ENCODE measurements around the gene CHST3. TPM values are rescaled to one million over a fixed set of nuclear protein-coding genes. Genes with fewer than 3 reads are reported as not detected.
"Not testable (repeated sequence)": the region's sequence is repeated elsewhere in the genome, so short reads cannot be mapped to it uniquely, and the experiment has no call there.

CHST3 gene
- total RNA-seq, 1 donor = 43.1 TPM

GRCh38 chr10:72029414-72029813 lies 65.2 kb downstream of the CHST3 start:
- H3K27me3 ChIP-seq (ENCODE audit: insufficient read depth, low read length) = peaks cover 17% of the 10 kb centered on the region
- no peak overlapping the region for H3K4me3 ChIP-seq (ENCODE audit: insufficient read depth, low read length)
- DNase-seq (ENCODE audit: insufficient read length, low spot score, missing footprints) = peak; percentile 15
- peaks cover 13% of the 10 kb centered on the region for H3K4me1 ChIP-seq (ENCODE audit: insufficient read depth, low read length)
- TF ChIP-seq, protein P1, sequence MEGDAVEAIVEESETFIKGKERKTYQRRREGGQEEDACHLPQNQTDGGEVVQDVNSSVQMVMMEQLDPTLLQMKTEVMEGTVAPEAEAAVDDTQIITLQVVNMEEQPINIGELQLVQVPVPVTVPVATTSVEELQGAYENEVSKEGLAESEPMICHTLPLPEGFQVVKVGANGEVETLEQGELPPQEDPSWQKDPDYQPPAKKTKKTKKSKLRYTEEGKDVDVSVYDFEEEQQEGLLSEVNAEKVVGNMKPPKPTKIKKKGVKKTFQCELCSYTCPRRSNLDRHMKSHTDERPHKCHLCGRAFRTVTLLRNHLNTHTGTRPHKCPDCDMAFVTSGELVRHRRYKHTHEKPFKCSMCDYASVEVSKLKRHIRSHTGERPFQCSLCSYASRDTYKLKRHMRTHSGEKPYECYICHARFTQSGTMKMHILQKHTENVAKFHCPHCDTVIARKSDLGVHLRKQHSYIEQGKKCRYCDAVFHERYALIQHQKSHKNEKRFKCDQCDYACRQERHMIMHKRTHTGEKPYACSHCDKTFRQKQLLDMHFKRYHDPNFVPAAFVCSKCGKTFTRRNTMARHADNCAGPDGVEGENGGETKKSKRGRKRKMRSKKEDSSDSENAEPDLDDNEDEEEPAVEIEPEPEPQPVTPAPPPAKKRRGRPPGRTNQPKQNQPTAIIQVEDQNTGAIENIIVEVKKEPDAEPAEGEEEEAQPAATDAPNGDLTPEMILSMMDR (IDR thresholded peaks at IDR 0.05; ENCODE audit: extremely low read depth, low read depth, low read length) = no peak
- H3K79me2 ChIP-seq (ENCODE audit: insufficient read depth, low read length) = no peaks in the 10 kb centered on the region
- no peak overlapping the region for H2AFZ ChIP-seq (ENCODE audit: low read length)
- no peaks in the 10 kb centered on the region for H4K20me1 ChIP-seq (ENCODE audit: insufficient read depth, low read length)
- H3K9me3 ChIP-seq (ENCODE audit: low read depth, low read length) = no peaks in the 10 kb centered on the region
- H3K27ac ChIP-seq (ENCODE audit: low read depth, low read length) = no peak overlapping the region
- no peaks in the 10 kb centered on the region for H3K36me3 ChIP-seq (ENCODE audit: insufficient read depth, low read length)
- no peak overlapping the region for H3K4me2 ChIP-seq (ENCODE audit: insufficient read depth, low read length)

DNA sequence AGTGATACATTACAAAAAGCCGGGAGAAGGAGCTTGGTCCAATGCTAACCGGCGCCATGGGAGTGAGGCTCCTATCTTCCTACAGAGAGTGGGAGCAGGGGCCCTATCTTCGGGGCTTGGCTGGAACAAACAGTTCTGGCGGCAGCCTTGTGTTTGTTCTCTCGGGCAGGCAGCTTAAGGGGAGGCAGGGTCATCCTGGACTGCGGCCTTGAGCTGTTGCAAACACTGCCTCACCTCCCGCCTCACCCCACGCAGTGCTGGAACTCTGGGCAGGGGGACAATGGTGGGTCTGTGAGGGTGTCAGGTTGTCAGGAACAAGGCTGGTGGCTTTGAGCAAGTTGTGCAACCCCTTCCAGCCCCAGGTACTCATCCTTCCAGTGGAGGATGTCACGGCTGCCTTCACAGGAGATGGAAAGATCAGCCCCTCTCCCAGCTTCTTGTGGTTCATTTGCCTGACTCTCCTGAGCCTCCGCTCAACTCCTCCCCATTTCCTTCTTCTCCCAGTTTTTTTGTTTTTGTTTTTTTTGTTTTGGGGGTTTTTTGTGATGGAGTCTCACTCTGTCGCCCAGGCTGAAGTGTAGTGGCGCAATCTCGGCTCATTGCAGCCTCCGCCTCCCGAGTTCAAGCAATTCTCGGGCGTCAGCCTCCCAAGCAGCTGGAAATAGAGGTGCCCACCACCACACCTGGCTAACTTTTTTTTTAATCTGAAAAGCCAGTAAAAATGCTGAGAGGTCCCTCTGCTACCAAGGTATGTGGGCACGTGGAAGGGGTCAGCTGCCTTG lies 66.8 kb downstream of the CHST3 start:
- no peaks in the 10 kb centered on the region for H4K20me1 ChIP-seq (ENCODE audit: insufficient read depth, low read length)
- H3K79me2 ChIP-seq (ENCODE audit: insufficient read depth, low read length) = no peaks in the 10 kb centered on the region
- no peaks in the 10 kb centered on the region for H3K36me3 ChIP-seq (ENCODE audit: insufficient read depth, low read length)
- TF ChIP-seq, protein P1 (IDR thresholded peaks at IDR 0.05; ENCODE audit: extremely low read depth, low read depth, low read length) = no peak
- no peak overlapping the region for H3K4me3 ChIP-seq (ENCODE audit: insufficient read depth, low read length)
- H3K4me2 ChIP-seq (ENCODE audit: insufficient read depth, low read length) = no peak overlapping the region
- no peak overlapping the region for H2AFZ ChIP-seq (ENCODE audit: low read length)
- peaks cover 17% of the 10 kb centered on the region for H3K27me3 ChIP-seq (ENCODE audit: insufficient read depth, low read length)
- H3K4me1 ChIP-seq (ENCODE audit: insufficient read depth, low read length) = peaks cover 13% of the 10 kb centered on the region
- DNase-seq (ENCODE audit: insufficient read length, low spot score, missing footprints) = peak; percentile 41
- H3K27ac ChIP-seq (ENCODE audit: low read depth, low read length) = no peak overlapping the region
- no peaks in the 10 kb centered on the region for H3K9me3 ChIP-seq (ENCODE audit: low read depth, low read length)

GRCh38 chr10:72031706-72032105 lies 67.5 kb downstream of the CHST3 start:
- no peak for DNase-seq (ENCODE audit: insufficient read length, low spot score, missing footprints)
- no peak overlapping the region for H2AFZ ChIP-seq (ENCODE audit: low read length)
- H3K4me1 ChIP-seq (ENCODE audit: insufficient read depth, low read length) = peaks cover 13% of the 10 kb centered on the region
- H3K79me2 ChIP-seq (ENCODE audit: insufficient read depth, low read length) = no peaks in the 10 kb centered on the region
- no peaks in the 10 kb centered on the region for H3K9me3 ChIP-seq (ENCODE audit: low read depth, low read length)
- no peak overlapping the region for H3K27ac ChIP-seq (ENCODE audit: low read depth, low read length)
- H3K27me3 ChIP-seq (ENCODE audit: insufficient read depth, low read length) = peaks cover 17% of the 10 kb centered on the region
- no peak overlapping the region for H3K4me3 ChIP-seq (ENCODE audit: insufficient read depth, low read length)
- H3K36me3 ChIP-seq (ENCODE audit: insufficient read depth, low read length) = no peaks in the 10 kb centered on the region
- TF ChIP-seq, protein P1 (IDR thresholded peaks at IDR 0.05; ENCODE audit: extremely low read depth, low read depth, low read length) = no peak
- no peaks in the 10 kb centered on the region for H4K20me1 ChIP-seq (ENCODE audit: insufficient read depth, low read length)
- H3K4me2 ChIP-seq (ENCODE audit: insufficient read depth, low read length) = no peak overlapping the region

DNA sequence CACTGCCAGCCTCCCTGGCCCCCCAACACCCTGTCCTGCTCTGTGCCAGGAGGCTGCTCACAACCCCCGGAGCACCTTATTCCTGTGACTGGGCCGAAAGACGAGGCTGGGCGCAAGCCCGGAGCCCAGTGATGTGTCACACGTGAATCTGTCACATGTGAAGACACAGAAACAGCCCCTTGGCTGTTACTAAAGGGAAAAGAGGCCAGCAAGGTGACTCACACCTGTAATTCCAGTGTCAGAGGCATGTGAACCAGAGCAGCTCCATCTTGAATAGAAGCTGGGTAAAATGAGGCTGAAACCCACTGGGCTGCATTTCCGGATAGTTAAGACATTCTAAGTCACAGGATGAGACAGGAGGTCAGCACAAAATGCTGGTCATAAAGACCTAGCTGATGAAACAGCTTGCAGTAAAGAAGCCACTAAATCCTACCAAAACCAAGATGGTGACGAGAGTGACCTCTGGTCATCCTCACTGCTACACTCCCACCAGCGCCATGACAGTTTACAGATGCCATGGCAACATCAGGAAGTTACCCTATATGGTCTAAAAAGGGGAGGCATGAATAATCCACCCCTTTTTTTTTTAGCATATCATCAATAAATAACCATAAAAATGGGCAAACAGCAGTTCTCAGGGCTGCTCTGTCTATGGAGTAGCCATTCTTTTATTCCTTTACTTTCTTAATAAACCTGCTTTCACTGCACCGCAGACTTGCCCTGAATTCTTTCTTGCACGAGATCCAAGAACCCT lies 68.4 kb downstream of the CHST3 start:
- not testable (repeated sequence) for H3K4me1 ChIP-seq (ENCODE audit: insufficient read depth, low read length); DNase-seq (ENCODE audit: insufficient read length, low spot score, missing footprints); H3K9me3 ChIP-seq (ENCODE audit: low read depth, low read length); H4K20me1 ChIP-seq (ENCODE audit: insufficient read depth, low read length); H3K79me2 ChIP-seq (ENCODE audit: insufficient read depth, low read length); H3K4me2 ChIP-seq (ENCODE audit: insufficient read depth, low read length); H3K4me3 ChIP-seq (ENCODE audit: insufficient read depth, low read length); H3K27ac ChIP-seq (ENCODE audit: low read depth, low read length); H2AFZ ChIP-seq (ENCODE audit: low read length); H3K36me3 ChIP-seq (ENCODE audit: insufficient read depth, low read length)
- H3K27me3 ChIP-seq (ENCODE audit: insufficient read depth, low read length) = peaks cover 17% of the 10 kb centered on the region

Data from osteoblast (primary cell).